ENCODE results near the gene UGGT1.

DNA sequence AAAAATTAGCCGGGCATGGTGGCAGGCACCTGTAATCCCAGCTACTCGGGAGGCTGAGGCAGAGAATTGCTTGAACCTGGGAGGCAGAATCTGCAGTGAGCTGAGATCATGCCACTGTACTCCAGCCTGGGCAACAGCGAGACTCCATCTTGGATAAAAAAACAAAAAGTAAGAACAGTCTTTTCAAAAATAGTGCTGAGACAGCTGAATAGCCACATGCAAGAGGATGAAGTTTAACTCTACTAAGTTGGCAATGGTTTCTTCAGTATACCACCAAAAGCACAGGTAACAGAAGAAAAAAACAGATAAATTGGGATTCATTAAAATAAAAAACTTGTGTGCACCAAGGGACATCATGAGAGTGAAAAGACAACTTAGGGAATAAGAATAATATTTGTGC lies 115.2 kb downstream of the UGGT1 start:
- TF ChIP-seq, protein P1, sequence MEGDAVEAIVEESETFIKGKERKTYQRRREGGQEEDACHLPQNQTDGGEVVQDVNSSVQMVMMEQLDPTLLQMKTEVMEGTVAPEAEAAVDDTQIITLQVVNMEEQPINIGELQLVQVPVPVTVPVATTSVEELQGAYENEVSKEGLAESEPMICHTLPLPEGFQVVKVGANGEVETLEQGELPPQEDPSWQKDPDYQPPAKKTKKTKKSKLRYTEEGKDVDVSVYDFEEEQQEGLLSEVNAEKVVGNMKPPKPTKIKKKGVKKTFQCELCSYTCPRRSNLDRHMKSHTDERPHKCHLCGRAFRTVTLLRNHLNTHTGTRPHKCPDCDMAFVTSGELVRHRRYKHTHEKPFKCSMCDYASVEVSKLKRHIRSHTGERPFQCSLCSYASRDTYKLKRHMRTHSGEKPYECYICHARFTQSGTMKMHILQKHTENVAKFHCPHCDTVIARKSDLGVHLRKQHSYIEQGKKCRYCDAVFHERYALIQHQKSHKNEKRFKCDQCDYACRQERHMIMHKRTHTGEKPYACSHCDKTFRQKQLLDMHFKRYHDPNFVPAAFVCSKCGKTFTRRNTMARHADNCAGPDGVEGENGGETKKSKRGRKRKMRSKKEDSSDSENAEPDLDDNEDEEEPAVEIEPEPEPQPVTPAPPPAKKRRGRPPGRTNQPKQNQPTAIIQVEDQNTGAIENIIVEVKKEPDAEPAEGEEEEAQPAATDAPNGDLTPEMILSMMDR (conservative IDR thresholded peaks at IDR 0.05; ENCODE audit: low read depth, low read length) = no peak
- no peak for TF ChIP-seq EZH2 (IDR thresholded peaks at IDR 0.05; ENCODE audit: borderline replicate concordance, low read depth, low read length, poor library complexity, severe bottlenecking)
